Peyer's patch (tissue), 4 donors: ENCODE measurements around the gene ZNF181.

Experiments used
- POLR2A ChIP-seq, 2 donors: fragments of 450-650 bp; IDR thresholded peaks; one replicate each; pipeline ENCODE4 v1.5.1; 2017; ENCODE audit warnings: antibody characterized with exemption in 2 of 2, mild to moderate bottlenecking in 2 of 2, moderate library complexity in 2 of 2
- TF ChIP-seq, protein P1 (sequence below), 6 experiments: fragments of 450-650 bp in 4 of 6; fragments of 200-600 bp in 2 of 6; sonication (generic) in 1 of 6; IDR thresholded peaks; one replicate each; pipeline ENCODE4 v1.5.1; 2017 to 2019; ENCODE audit warnings: antibody characterized with exemption in 6 of 6, mild to moderate bottlenecking in 3 of 6, moderate library complexity in 1 of 6

DNA sequence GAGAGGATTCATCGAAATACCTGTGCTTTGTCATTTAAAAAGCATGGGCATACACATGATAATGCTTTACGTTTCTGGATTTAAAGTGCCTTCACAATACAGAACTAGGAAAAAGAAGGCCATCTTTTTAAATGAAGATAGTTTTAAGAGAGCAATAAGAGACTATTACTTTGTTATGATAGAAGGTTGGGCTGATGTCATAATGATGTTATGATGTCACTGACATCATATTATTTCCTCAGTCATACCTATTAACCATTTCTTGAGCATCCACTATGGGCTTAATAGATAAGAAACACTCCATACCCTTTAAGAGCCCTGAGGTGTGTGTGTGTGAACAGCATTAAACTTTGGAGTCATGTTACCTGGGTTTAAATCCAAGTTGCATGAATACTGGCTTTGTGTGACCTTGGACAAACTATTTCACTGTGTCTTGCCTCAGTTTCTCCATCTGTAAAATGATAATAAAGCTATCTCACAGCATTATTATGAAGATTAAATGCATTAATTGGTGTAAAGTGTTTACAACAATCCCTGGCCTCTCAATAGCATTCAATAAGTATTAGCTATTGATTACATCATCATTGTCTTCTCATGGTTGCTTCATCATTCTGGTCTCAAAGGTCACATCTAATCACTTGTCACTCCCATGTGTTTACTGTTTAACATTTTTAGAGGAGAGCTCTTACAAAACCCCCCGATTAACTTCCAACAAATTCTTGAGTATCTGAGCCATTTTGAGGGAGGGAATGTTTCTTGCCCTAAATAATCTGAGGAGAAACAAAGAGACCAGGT, 11.1 kb downstream of the ZNF181 start:
- TF ChIP-seq, protein P1, sequence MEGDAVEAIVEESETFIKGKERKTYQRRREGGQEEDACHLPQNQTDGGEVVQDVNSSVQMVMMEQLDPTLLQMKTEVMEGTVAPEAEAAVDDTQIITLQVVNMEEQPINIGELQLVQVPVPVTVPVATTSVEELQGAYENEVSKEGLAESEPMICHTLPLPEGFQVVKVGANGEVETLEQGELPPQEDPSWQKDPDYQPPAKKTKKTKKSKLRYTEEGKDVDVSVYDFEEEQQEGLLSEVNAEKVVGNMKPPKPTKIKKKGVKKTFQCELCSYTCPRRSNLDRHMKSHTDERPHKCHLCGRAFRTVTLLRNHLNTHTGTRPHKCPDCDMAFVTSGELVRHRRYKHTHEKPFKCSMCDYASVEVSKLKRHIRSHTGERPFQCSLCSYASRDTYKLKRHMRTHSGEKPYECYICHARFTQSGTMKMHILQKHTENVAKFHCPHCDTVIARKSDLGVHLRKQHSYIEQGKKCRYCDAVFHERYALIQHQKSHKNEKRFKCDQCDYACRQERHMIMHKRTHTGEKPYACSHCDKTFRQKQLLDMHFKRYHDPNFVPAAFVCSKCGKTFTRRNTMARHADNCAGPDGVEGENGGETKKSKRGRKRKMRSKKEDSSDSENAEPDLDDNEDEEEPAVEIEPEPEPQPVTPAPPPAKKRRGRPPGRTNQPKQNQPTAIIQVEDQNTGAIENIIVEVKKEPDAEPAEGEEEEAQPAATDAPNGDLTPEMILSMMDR (IDR thresholded peaks at IDR 0.05): no peak
- TF ChIP-seq POLR2A (IDR thresholded peaks at IDR 0.05): no peak
